ENCODE measurements around the gene VAV2.
A peak's percentile ranks its signal among the peaks of the same experiment; 100 is the strongest.

VAV2 gene

GRCh38 chr9:133979921-133980863 lies 11.9 kb downstream of the VAV2 start:
- no peak for DNase-seq

GRCh38 chr9:133979273-133979920 lies 12.7 kb downstream of the VAV2 start:
- DNase-seq = peak; percentile 24

DNA sequence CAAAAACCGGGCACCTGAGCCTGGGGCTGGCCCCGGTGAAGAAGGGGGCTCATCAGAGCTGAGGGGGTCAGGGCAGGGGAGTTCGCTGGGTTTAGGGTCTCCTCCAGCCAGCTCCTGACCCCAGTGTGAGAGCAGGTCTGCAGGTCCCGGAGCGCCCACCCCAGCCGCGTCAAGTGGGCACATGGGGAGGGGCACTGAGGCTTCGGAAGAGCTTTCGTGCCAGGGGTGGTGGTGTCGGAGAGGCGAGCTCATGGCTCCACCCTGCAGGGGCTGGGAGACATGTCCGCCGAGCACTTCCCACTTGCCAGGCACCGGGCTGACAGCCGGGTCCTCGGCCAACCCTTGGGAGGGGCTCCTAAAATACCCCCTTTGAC lies 13.2 kb downstream of the VAV2 start:
- no peak for DNase-seq

GRCh38 chr9:133978226-133978898 lies 13.8 kb downstream of the VAV2 start:
- DNase-seq = no peak

DNA sequence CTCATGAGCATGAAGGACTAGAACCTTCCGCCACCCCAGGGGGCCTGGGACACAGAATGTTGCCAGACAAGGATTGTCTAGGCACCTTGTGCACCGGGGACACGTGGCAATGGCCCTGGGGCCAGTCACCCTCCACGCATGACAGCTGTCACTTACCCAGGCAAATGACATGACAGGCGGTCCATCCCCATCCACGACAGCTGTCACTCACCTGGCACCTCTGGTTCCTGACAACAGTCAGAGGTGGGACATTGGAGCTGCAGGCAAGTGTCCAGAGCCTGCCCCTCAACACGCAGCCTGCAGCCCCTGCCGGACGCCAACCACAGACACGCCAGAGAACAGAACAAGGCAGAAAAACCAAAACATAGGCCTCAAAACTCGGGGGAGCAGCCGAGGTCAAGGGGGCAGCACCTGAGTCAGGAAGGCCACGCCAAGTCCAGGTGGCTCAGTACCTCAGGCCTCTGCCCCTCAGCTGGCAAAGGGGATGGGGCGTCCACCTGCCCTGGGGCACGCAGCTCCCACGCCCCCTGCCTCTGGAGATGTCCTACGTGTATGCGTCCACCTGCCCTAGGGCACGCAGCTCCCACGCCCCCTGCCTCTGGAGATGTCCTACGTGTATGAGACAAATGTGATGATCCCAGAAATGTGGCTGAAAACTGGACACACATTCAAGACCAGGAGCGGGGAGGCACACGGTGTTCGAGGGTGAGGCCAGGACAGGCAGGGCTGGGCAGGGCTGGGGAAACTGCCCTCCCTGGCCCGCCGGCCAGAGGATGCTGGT lies 14.5 kb downstream of the VAV2 start:
- no peak for DNase-seq

- DNase-seq = no peak
These were observed 15.2 kb downstream of the VAV2 start for GRCh38 chr9:133976887-133977286.

DNA sequence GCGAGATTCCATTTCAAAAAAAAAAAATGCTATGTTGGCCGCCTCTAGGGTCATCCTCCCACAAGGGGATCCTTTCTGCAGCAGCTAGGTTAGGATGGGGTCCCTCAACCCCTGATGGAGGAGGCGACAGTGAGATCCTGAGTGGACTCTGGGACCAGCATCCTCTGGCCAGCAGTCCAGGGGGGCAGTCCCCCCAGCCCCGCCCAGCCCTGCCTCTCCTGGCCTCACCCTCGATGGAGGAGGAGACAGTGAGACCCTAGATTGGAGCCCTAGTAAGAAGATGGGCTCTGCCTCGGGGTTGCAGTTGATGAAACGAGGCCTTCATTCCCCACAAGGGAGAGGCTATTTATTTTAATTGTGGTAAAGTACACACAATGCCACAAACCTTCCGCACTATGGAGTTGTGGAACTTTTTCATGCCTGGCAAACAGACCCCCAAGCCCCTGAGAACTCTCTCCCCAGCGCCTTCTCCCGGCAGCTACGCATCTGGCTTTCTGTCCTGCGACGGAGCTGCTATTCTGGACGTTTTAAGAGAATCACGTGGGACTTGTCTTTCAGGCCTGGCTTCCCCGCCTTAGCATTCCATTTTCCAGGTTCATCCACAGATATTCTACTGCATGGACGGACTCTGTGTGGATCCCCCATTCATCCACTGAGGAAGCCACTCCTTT lies 15.8 kb downstream of the VAV2 start:
- DNase-seq = no peak

DNA sequence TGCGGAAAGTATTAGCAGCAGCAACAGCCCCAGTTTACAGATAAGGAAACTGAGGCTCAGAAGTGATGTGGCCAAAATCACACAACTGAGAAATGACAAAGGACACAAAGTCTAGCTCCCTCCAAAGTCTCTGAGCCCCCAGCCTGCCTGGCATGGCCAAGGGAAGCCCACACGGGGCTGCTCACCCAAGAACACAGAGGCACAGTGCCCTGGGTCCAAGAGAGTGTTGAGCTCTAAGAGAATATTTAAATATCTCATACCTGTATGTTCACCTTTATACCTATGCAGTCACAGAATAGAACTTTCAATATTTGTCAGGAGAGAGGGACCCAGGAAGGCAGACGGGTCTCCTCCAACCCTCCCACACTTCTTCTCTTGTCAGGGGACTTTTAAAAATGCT lies 16.6 kb downstream of the VAV2 start:
- no peak for DNase-seq

GRCh38 chr9:133974631-133975341 lies 17.3 kb downstream of the VAV2 start:
- DNase-seq = no peak

DNA sequence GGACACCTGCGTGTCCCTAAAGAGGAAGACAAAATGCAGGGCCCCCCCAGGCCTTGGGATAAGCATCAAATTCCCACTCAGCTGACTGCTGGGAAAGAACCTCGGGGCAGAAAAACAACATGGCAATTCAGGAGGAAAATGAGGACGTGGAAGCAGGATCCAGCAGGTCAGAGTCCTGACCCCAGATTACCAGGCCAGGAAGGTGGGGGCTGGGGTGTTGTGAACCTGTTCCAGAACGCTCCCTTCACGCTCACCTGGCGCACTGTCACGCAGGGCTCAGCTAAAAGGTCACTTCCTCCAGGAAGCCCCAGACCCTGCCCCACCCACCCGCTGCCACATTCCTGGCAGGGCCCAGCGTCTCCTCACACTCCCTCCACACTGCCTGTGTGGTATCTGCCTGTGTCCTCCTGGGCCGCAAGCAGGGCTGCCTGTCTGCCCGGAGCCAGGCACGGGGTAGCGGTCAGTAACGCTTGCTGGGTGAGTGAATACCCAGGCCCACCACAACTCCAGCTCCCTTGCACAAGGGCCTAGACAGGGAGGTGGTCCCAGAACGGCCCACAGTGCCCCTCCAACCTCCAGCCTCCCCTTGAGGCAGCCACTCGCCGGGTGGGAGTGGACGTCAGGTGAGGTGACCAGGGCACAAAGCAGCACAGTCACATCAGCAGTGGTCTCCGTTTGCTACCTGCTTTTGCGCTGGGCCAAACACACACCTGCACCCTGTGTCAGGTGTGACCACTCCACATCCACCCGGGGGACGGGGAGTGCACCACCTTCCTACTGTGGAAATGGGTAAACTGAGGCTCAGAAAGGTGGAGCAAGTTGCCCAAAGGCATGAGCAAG lies 18.1 kb downstream of the VAV2 start:
- no peak for DNase-seq

- no peak for DNase-seq
These were observed 18.9 kb downstream of the VAV2 start for GRCh38 chr9:133973111-133973790.

DNA sequence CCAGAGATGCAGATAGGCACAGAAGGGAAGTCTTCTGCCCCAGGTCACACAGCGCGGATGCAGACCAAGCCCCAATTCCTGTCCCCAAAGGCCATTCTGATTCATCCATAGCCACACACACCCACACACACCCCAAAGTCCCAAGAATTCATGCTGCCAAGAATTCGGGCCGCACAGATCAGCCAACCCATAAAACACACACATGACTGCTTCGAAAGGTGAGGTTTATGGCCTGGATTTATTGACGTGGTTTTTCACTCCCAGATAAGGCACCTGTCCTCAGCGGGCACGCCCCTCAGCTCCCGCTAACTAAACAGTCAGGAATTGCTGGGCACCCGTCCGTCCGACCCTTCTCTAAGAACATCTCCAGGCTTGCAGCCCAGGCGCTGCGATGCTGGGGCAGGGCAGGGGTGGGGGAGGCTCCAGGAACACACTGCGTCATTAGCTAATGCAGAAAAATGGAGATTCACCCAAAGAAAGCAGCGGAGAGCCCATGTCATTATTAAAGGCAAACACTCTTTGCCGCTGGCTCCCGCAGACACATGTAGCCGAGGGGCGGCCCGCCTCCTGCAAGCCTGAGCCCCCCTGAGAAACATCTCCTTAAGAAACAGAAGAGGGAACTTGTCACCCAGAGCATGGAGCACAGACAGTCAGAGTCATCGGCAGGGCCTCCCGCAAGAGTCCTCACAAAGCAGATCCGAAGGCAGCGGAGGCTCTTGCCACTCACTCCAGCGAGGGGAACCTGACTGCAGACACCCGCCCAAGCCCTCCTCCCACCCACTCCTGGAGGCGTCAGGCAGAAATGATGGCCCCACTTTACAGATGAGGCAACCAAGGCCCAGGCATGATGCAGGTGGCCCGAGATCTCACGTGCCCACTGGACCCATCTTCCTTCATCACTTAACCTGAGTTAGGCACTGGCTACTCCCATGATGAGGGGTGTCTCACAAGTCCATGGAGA lies 19.9 kb downstream of the VAV2 start:
- no peak for DNase-seq

DNA sequence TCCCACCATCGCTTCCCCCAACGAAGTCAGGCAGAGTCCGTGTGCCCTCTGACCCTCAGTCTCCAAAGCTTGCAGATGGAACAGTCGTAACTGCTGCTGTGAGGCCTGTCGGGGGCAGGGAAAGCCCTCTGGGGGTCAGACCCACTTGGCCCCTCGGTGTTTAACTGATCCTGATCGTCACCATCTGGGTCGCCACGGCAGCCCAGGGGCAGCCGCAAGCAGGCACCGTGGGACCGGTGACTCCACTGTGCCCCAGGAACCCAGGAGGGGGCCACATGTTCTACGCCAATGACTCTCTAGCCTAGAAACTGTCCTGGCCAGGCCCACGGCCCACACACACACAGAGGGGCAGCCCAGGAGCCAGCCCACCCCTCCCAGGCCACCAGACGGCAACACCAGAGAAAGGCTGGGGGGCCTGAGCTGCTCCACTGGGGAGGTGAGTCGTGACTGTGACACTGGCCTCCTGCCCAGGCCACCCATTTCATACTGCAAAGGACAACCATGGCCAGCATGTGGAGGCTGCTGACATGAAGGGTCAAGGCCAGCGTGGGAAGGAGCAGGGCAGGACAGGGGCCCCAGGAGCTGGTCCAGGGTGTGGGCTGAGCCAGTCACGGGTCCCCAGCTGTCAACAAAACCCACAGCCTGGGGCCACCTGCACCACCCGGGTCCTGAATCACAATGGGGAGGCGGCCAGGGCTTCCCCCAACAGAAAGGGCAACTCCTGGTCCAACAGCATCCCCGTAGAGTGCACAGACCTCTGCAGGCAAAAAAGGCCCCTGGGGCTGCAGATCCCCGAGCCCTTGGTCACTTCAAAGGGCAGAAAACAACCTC lies 20.8 kb downstream of the VAV2 start:
- DNase-seq = no peak

DNA sequence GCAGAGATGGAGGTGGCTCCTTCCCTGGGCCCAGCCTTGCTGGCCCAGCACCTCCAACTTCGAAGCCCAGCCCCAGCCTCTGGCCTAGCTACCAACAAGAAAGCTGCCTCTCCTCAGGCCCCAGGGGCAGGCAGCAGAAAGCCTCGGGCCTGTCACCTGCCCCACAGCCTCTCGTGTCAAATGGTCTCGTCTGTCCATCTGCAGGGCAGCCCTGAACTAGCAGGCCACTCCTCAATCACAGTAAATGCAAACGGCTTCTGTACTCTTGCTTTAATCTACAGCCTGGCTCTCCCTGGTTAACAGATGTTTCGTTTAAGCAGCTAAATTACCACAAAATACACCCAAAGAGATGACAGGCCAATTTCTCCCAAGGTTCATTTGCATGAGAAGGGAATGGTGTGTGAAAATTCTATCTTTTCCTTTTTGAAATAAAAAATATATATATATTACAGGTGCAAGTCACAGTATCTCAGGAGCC lies 21.5 kb downstream of the VAV2 start:
- DNase-seq = no peak

DNA sequence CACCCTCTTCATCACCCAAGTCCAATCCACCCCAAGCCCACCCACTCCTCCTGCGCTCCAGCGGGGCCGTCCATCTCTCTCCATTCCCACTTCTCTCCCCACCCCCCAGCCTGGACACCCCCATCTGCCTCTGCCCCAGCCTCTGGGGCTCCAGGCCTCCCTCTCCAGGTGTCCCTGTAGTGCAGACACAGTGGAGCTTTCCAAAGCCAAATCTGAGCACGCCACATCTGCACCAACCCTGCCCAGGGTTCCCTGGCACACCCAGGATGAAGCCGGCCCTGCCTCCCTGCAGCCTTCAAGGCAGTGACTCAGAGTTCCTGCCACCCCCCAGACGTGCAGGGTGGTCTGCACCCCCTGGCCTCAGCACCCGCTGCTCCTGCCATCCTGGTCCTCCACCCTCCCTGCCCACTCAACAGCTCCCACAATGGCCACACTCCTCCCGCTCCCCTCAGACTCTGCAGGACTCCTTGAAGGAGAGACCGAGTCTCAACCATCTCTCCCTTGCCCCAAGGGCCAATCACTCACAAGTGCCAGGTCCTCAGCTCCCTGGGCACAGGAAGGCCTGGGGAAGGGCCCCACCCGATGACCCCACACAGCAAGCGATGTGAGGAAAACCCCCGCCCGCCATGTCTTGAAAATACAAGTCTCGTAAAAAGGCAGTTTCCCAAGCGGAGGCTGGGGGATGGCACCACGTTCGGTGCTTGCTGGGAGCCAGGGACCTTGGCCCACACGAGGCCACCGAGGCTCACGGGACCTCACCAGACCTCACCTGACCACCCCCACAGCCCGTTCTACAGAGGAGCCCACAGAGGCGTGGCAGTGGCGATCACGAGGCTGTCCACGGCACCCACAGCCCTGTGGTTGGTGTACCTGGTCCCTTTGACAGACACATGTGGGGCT lies 22.2 kb downstream of the VAV2 start:
- no peak for DNase-seq

DNA sequence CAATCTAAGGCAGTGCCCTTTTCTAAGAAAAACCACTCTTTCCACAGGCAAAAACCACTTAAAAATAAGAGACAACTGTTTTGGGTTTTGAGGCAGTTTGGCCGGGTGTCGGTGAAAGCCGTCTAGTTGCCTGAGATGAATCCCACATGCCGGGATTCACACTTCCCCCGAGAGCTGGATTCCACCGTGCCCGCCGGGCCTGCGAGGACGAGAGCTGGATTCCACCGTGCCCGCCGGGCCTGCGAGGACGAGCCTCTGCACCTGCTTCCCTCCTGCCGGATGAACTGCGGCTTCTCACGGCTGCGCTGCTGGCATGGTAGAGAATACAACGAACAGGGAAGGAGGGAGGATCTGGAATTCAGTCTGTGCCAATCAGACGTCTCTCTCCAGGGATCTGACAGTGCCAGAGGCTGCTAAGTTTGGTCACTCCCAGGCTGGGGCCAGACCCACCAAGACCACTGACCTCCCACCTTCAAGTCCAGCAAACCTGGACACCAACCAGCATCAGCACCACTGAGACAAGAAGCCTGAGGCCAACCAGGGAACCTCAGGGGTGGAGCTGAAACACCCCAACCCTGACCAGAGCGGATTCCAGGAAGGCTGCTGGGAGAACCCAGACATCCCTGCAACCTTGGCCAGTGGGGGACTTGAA lies 23.0 kb downstream of the VAV2 start:
- DNase-seq = no peak

All from CD4-positive, alpha-beta T cell treated with Interferon gamma for 1 hour (primary cell).